HG02571 (cell line): Measurements from ENCODE around the gene ERVV-1.
"Not testable (repeated sequence)": the region's sequence is repeated elsewhere in the genome, so short reads cannot be mapped to it uniquely, and the experiment has no call there.

ENCODE experiments used
- ATAC-seq: cut with Tn5 transposase; IDR thresholded peaks from one replicate; pipeline ENCODE4 v1.9.1; 2021; ENCODE audit warnings: mild to moderate bottlenecking, moderate library complexity; ENCODE audit not compliant: unreplicated experiment

ERVV-1 gene

GRCh38 chr19:53013621-53014020 is at the start of gene ERVV-1:
TSS of gene ERVV-1 (plus strand) at chr19:53013921. CDS start at chr19:53014091, 170 bp downstream.
- ATAC-seq: no peak

GRCh38 chr19:52967772-52968171 is 45.9 kb upstream of the ERVV-1 start:
- no peak for ATAC-seq

DNA sequence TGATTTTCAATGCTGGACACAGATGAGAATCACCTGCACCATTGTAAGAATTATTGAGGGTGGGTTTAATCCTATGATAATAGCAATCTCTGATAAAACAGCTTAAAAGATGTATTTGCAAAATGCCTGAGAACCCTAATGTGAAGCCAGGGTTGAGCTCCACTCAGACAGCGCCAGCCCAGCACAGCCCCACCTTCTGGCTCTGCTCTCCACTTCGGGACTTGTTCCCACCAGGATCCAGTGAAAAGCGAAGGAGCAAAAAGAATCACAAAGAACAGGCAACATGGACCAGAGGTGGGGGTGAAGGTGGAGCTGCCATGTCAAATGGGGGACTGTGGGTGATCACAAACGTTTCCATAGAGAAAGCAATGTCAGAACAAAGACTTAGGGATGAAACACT is 32.4 kb upstream of the ERVV-1 start:
- no peak for ATAC-seq

- not testable (repeated sequence) for ATAC-seq
Observed at GRCh38 chr19:52983167-52983566, 30.6 kb upstream of the ERVV-1 start.

DNA sequence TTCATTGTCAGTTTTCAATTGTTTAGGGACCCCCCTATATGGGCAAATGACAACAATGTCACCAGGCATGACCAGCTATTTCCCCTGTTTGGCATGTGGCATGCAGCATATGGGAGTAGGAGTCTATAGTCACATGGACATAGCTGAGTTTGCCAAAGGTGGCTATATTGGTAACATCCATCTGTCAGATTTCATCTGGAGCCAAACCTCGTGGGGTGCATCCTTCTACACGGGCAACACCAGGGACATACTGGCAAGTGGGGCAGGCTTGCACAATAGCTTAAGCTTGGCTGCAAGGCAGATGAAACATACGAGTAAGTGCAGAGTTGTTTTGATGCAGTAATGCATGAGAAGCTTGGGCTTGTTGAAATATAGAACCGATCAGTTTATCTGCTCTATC is 26.5 kb upstream of the ERVV-1 start:
- no peak for ATAC-seq

DNA sequence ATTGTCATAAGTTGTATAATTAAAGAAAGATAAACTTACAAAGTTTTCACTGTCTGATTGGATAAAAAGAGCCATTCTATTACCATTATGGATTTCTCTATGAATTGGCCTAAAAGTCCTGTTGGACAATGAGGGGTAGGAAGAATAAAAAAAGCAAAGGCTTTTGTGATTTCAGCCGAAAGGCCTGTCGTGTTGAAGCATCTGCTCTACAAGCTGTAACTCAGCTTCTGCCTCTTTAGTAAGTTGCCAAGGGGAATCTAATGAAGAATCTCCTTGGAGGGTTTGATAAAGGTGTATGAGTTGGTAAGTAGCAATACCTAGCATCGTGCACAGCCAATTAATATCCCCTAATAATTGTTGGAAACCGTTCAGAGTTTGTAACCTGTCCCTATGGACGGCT is 25.2 kb upstream of the ERVV-1 start:
- no peak for ATAC-seq

- ATAC-seq: no peak
Observed at GRCh38 chr19:52990759-52991418, 22.8 kb upstream of the ERVV-1 start.

DNA sequence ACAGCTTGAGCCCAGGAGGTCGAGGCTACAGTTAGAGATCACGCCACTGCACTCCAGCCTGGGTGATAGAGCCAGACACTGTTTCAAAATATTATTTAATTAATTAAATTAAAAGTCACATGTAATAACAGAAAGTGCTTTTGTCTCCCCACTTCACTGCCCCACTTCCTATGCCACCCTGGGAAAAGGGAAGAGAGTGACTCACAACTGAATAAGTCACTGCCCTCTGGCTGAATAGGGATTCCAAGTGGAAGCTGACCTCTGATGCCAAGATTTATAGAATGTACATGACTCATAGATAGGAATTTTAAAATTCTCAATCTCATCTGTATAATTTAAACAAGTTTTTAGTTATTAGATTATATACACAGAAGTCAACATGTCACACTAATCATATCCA is 22.2 kb upstream of the ERVV-1 start:
- ATAC-seq: no peak

GRCh38 chr19:52992109-52993004 is 21.4 kb upstream of the ERVV-1 start:
- no peak for ATAC-seq

DNA sequence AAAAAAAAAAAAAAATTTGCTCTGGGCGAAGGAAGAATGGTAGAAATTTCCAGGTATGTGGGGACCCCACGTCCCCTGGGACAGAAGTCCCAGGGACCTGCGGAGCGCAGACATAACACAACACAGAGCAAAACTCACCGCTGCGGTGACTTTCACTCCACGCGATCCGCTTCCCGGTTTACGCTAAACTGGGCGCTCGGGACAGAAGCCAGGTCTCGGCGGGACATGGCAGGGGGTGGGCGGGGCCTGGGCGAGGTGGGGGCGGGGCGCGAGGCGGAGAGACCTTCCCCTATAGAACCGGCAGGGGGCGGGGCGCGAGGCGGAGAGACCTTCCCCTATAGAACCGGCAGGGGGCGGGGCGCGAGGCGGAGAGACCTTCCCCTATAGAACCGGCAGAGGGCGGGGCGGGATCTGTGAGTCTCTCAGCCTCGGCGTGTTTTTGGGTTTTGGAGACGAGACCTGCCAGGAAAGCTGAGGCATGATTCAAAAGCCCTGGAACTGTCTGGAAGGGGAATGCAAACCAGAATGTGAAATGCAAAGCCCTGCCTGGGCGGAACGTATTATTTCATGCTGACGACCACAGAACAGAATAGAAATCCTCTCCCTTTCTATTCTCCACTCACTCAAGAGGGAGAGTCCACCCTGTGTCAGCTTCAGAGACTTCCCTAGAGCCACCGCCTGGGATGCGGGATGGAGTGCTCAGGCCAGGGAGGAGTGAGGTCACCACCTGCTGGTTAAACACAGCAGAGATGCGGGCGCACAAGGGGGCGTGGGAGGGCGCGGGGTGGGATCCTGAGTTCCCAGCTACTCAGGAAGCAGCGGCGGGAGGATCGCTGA is 20.2 kb upstream of the ERVV-1 start:
- ATAC-seq: no peak

DNA sequence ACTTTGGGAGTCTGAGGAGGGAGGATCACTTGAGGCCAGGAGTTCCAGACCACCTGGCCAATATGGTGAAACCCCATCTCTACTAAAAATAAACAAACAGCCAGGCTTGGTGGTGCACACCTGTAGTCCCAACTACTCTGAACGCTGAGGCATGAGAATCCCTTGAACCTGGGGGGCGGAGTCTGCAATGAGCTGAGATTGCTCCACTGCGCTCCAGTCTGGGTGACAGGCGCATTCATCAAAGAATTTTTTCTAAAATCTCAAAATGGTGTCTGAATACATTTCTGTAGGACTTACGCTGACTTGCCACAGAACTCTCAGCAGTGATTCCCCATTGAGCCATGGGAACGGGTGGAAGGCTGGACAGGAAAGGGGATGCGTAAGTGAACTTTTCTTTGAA is 18.0 kb upstream of the ERVV-1 start:
- no peak for ATAC-seq

DNA sequence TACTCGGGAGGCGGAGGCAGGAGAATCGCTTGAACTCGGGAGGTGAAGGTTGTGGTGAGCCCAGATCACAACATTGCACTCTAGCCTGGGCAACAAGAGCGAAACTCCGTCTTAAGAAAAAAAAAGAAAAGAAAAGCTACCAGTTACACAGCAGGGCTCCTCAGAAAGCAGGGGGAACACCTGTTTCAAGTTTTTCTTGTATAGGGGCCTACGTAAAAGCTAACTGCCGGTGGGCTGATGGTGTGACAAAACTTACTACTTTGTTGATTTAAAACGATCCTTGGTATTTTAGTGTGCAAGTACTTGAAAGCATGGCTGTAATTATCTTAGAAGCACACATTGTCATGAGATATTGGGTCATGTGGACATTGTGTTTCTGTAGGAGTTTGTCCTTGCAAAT is 15.7 kb upstream of the ERVV-1 start:
- no peak for ATAC-seq

GRCh38 chr19:53002479-53002878 is 11.2 kb upstream of the ERVV-1 start:
- ATAC-seq: no peak

DNA sequence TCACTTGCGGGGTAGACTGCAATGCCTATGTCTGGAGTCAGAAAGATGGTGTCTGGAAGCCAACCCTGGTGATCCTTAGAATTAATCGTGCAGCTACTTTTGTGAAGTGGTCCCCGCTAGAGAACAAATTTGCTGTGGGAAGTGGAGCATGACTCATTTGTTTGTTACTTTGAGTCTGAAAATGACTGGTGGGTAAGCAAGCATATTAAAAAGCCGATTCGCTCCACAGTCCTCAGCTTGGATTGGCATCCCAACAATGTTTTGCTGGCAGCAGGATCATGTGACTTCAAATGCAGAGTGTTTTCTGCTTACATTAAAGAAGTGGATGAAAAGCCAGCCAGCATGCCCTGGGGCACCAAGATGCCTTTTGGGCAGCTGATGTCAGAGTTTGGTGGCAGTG is 9.5 kb upstream of the ERVV-1 start:
- ATAC-seq: no peak

DNA sequence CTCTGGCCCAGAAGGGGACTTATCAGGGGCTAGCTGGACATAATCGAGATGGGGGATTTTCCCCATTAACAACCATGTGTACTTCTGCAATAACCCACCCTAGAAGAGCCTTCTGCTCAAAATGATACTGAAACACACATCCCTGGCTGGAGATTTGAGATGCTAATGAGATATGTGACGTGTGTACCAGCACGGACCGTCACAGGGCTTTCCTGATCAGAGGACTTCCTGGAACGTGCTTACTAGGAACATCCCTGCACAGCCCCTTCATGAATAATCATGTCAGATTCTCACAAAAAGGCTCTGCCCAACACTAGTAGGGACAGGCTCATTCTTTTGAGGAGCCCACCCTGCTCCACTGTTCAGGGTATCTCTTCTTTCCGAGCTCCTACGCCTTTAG is 6.5 kb upstream of the ERVV-1 start:
- no peak for ATAC-seq

DNA sequence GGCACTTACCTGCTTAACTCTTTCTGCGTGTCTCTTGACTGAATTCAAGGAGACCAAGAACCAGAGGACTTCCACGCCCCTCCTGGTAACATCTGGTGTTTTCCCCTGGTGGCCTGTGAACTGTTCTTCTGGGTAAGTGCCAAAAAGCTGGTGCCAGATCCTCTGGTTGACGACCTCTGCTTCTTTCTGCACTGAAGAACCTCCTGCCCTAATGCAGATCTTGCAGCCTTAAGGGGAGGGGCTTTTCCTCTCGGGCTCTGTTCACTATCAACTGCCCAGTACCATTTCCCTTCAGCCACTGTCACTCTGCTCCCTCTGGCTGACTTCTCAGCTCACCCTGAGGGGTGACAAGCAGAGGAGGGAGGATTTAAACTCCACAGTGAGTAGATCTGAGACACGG is 6.1 kb upstream of the ERVV-1 start:
- ATAC-seq: no peak

- ATAC-seq: no peak
Observed at GRCh38 chr19:53008061-53008778, 5.5 kb upstream of the ERVV-1 start.

- no peak for ATAC-seq
Observed at GRCh38 chr19:53010494-53010893, 3.2 kb upstream of the ERVV-1 start.

DNA sequence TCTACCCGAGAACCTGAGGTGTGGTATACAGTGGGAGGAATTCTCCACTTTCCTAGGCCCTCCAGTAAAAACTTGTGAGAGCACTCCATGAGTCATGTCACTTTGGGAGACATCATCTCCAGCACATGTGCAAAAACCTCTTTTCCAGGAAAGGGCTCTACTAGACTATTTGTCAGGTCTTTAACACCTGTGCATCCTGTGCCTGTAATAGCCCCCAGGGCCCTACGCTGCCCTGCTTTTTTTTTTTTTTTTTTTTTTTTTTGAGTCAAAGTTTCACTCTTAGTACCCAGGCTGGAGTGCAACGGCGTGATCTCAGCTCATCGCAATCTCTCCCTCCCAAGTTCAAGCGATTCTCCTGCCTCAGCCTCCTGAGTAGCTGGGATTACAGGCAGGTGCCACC is 1.7 kb upstream of the ERVV-1 start:
- ATAC-seq: no peak

GRCh38 chr19:53015159-53015558 is 1.4 kb downstream of the ERVV-1 start:
- no peak for ATAC-seq

- no peak for ATAC-seq
Observed at GRCh38 chr19:53015730-53016129, 2.0 kb downstream of the ERVV-1 start.
